Tibial nerve (tissue), 4 donors: ENCODE results near the gene CAMK2B.

Source experiments
- CTCF ChIP-seq, 5 experiments: fragments of 200-600 bp in 3 of 5; fragments of 450-650 bp in 2 of 5; sonication (generic) in 3 of 5; IDR thresholded peaks; one replicate each; pipeline ENCODE4 v1.5.1; 2016 to 2019; ENCODE audit warnings: antibody characterized with exemption in 5 of 5, mild to moderate bottlenecking in 3 of 5, moderate library complexity in 2 of 5
- EP300 ChIP-seq, 2 donors: sonication (generic); formaldehyde crosslinking; IDR thresholded peaks; one replicate each; pipeline ENCODE4 v1.6.1; 2017; ENCODE audit warnings: antibody characterized with exemption in 2 of 2, mild to moderate bottlenecking in 1 of 2
- POLR2A ChIP-seq, 2 donors: fragments of 450-650 bp; IDR thresholded peaks; one replicate each; pipeline ENCODE4 v1.6.1; 2017; ENCODE audit warnings: antibody characterized with exemption in 2 of 2, mild to moderate bottlenecking in 2 of 2, moderate library complexity in 2 of 2

GRCh38 chr7:44186736-44187135, 138.7 kb downstream of the CAMK2B start:
- TF ChIP-seq CTCF (IDR thresholded peaks at IDR 0.05), result no peak
- no peak for TF ChIP-seq POLR2A (IDR thresholded peaks at IDR 0.05)
- no peak for TF ChIP-seq EP300 (IDR thresholded peaks at IDR 0.05)
